HUES48 (cell line): Measurements from ENCODE around the gene GALR3.

ENCODE experiments used
- H3K27ac ChIP-seq: one replicate; pipeline ENCODE4 v1.7.0; 2013; ENCODE audit warnings: low read depth, low read length, inconsistent platforms
- H3K27me3 ChIP-seq: 2 replicates; pipeline ENCODE4 v1.6.1; 2013; ENCODE audit warnings: mild to moderate bottlenecking, low read length; ENCODE audit not compliant: control insufficient read depth, insufficient read depth
- H3K36me3 ChIP-seq: 2 replicates; pipeline ENCODE4 v1.6.1; 2013; ENCODE audit warnings: low read length; ENCODE audit not compliant: control insufficient read depth, insufficient read depth
- H3K4me1 ChIP-seq: 2 replicates; pipeline ENCODE4 v1.6.1; 2013; ENCODE audit warnings: mild to moderate bottlenecking, low read length; ENCODE audit not compliant: control insufficient read depth, insufficient read depth
- H3K4me3 ChIP-seq: 2 replicates; pipeline ENCODE4 v1.5.1; 2013; ENCODE audit warnings: mild to moderate bottlenecking, low read depth, low read length
- H3K9ac ChIP-seq: 2 replicates; pipeline ENCODE4 v1.6.1; 2013; ENCODE audit warnings: mild to moderate bottlenecking, low read depth, low read length, moderate library complexity
- H3K9me3 ChIP-seq: 2 replicates; pipeline ENCODE4 v1.6.1; 2013; ENCODE audit warnings: low read length; ENCODE audit not compliant: control insufficient read depth, insufficient read depth

GALR3 gene, protein sequence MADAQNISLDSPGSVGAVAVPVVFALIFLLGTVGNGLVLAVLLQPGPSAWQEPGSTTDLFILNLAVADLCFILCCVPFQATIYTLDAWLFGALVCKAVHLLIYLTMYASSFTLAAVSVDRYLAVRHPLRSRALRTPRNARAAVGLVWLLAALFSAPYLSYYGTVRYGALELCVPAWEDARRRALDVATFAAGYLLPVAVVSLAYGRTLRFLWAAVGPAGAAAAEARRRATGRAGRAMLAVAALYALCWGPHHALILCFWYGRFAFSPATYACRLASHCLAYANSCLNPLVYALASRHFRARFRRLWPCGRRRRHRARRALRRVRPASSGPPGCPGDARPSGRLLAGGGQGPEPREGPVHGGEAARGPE

DNA sequence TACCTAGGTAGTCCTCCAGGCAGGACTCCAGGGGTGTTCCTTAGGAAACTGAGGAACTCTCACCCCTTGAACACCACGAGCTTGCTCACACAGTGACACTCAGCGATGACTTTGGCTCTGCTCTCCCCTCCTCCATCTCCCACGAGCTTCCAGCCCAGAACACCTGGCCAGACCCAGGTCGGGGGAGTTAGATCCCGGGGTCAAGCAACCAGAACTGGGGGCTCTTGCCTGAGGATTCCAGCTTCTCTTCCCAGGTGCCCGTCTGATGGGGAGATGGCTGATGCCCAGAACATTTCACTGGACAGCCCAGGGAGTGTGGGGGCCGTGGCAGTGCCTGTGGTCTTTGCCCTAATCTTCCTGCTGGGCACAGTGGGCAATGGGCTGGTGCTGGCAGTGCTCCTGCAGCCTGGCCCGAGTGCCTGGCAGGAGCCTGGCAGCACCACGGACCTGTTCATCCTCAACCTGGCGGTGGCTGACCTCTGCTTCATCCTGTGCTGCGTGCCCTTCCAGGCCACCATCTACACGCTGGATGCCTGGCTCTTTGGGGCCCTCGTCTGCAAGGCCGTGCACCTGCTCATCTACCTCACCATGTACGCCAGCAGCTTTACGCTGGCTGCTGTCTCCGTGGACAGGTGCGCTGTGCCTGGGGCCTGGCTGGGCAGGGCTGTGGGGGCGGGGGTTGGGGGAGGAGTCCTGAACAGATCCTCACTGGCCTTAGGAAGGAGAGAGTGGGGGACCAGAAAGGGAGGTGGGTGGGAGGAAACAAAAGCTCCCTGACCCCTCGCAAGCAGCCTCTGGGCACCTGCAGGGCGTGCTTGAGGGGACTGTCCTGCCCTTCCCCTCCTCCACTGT lies at the start of gene GALR3:
Gene GALR3 (plus strand): TSS at position 249 of the 852 bp plus-strand sequence. CDS start 25 bp downstream, at position 274.
- Histone ChIP-seq H3K4me3 (no peak within 1 kb of the TSS), H3K9ac (no peak within 1 kb of the TSS), H3K4me1 (peaks cover 19% of the 10 kb centered on the region), H3K27ac (no peak within 1 kb of the TSS), H3K9me3 (no peaks in the 10 kb centered on the region), H3K36me3 (no peaks in the 10 kb centered on the region), H3K27me3 (peaks cover 56% of the 10 kb centered on the region)

DNA sequence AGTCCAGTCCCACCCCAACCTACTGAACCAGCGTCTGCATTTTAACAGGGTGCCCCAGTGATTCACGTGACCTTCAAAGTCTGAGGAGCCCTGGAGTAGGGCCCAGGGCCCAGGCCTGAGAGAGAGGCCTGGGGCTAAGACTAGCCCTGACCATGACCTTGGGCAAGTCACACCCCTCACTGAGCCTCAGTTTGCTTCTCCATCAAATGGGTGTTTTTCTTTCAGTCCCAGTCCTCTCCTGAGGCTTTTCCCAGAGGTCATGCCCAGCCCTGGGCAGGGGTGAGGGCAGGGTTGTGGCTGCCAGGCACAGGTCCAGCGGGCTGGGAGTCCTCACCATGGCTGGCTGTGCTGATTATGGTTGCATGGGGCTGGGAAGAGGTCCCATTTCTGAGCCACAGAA lies 48.5 kb upstream of the GALR3 start:
- H3K9ac ChIP-seq, result no peak overlapping the region
- no peaks in the 10 kb centered on the region for H3K9me3 ChIP-seq
- H3K27me3 ChIP-seq, result no peaks in the 10 kb centered on the region
- peaks cover 32% of the 10 kb centered on the region for H3K36me3 ChIP-seq
- H3K27ac ChIP-seq, result no peak overlapping the region
- no peak overlapping the region for H3K4me3 ChIP-seq
- peaks cover 5% of the 10 kb centered on the region; the same call in 1 of the 2 replicates for H3K4me1 ChIP-seq

DNA sequence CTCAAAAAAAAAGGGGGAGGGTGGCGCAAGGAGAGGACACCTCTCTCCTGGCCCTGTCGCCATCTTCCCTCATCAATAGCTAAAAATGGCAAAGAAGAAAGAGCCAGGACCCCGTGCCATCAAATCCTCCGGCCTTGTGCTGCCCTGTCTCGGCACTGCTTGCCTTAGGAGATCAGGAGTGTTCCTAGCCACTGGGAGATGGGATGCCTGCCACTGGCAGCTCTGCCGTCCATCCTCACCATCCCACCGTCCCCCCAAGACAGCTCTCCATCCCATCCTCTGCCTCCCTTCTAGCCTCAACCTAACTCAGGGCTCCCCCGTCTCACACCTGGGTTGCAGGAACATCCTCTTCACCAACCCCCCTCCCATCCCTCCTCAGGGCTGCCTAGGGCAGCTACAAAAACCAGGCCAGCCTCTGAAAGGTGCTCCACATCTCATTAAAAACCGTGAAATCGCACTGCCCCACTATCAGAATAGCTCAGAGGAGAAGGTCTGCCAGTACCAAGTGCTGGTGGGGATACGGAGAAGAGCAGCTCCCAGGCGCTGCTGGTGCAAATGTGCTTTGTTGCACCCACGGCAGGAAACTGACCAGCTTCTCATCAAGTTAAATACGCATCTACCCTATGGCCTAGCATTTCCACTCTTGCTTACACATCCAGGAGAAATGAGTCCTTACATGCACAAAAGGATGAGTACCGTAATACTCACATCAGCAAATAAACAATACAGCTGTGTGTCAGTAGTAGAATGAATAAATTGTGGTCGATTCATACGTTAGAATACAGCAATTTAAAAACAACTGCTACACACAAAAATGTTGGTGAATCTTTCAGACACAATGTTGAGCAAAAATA lies 47.2 kb upstream of the GALR3 start:
- Histone ChIP-seq H3K36me3 (peaks cover 31% of the 10 kb centered on the region), H3K4me3 (no peak overlapping the region), H3K4me1 (peaks cover 5% of the 10 kb centered on the region; the same call in 1 of the 2 replicates), H3K27ac (no peak overlapping the region), H3K9me3 (no peaks in the 10 kb centered on the region), H3K27me3 (no peaks in the 10 kb centered on the region), H3K9ac (no peak overlapping the region)

DNA sequence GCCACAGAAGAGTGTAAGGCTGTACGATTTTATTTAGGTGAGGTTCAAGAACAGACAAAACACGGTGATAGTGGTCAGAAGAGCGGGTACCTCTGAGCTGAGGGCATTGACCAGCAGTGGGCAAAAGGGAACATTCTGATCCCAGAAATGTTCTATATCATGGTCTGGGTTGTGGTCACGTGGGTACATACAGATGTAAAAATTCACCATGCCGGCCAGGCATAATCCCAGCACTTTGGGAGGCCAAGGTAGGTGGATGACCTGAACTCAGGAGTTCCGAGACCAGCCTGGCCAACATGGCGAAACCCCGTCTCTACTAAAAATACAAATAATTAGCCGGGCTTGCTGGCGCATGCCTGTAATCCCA lies 46.6 kb upstream of the GALR3 start:
- Histone ChIP-seq H3K9me3 (no peaks in the 10 kb centered on the region), H3K4me3 (no peak overlapping the region), H3K27me3 (no peaks in the 10 kb centered on the region), H3K27ac (no peak overlapping the region), H3K4me1 (peaks cover 5% of the 10 kb centered on the region; the same call in 1 of the 2 replicates), H3K36me3 (peaks cover 25% of the 10 kb centered on the region), H3K9ac (no peak overlapping the region)

DNA sequence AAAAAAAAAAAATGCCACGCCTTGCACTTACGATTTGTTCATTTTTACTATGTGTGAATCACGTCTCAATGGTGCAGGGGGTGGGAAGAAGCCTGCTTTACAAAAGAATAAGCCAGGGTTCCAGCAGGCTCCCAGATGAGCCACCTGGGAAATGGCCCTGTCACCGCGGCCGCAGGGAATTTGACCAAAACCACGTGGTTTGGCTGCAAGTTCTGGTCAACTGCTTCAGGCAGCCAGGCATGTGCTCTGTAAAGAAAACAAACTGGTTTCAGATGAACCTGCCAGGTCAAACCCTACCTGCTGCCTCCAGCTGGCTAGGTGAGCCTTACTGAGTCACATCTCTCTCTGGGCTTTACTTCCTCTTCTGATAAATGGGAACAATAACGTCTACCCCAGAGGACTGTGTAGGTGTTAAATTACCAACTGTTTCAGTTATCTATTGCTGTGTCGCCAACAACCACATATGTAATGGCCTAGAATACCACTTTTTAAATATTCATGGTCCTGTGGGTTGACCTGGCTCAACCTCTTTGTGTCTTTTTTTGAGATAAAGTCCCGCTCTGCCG lies 46.0 kb upstream of the GALR3 start:
- H3K27ac ChIP-seq, result no peak overlapping the region

DNA sequence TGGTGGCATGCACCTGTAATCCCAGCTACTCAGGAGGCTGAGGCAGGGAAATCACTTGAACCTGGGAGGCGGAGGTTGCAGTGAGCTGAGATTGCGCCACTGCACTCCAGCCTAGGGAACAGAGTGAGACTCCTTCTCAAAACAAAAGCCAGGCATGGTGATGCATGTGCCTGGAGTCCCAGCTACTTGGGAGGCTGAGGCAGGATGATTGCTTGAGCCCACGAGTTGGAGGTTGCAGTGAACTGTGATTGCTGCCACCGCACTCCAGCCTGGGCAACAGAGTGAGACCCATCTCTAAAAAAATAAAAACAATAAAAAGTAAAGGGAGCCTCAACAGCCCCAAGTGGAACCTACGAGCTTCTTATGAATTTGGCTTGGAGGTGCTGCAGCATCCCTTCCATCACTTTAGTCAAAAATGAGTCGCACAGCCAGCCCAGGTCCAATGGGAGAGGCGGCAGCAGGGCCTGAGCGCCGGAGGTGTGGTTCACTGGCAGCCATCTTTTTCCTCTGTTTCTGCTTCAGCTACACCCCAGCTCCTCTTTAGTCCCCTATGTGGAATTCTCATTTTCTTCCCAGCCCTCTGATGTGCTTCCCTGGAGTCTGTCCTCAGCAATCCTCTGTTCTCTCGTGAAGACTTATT lies 44.7 kb upstream of the GALR3 start:
- H3K27me3 ChIP-seq, result no peaks in the 10 kb centered on the region
- peaks cover 5% of the 10 kb centered on the region; the same call in 1 of the 2 replicates for H3K4me1 ChIP-seq
- H3K4me3 ChIP-seq, result no peak overlapping the region
- no peak overlapping the region for H3K27ac ChIP-seq
- H3K36me3 ChIP-seq, result peaks cover 6% of the 10 kb centered on the region
- no peak overlapping the region for H3K9ac ChIP-seq
- no peaks in the 10 kb centered on the region for H3K9me3 ChIP-seq

More for the DNA sequence above, 46.0 kb upstream of the GALR3 start:
- H3K4me1 ChIP-seq, result peaks cover 5% of the 10 kb centered on the region; the same call in 1 of the 2 replicates
- H3K9me3 ChIP-seq, result no peaks in the 10 kb centered on the region
- H3K9ac ChIP-seq, result no peak overlapping the region
- peaks cover 19% of the 10 kb centered on the region for H3K36me3 ChIP-seq
- no peaks in the 10 kb centered on the region for H3K27me3 ChIP-seq
- no peak overlapping the region for H3K4me3 ChIP-seq

DNA sequence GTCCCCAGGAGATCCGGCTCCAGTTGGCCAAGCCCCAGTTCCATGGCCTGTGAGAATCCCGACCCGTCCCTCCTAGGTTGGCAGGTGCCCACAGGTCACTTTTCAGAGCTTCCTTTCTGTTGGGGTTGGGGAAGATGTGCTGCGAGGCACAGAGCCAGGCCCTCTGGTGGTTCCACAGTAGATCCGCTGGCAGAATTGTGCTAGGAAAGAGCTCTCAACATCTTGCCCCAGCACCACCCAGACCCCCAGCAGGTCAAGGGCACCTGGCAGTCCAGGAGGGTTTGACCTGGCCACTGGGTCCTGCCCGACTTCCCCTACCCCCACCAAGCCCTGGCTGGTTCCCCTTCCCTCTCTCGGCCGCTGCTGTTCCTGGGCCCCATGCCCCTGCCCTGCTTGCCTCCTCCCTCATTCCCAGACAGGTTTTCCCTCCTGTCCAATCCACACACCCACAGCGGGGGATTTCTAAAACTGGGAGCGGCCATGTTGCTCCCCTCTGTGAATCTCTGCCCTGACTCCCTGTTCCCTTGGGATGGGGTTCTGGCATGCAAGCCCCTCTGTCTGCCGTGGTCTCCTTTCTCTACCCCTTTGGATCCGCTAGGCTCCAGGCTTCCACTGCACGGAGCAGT lies 41.6 kb upstream of the GALR3 start:
- H3K9me3 ChIP-seq, result no peaks in the 10 kb centered on the region
- peaks cover 5% of the 10 kb centered on the region; the same call in 1 of the 2 replicates for H3K4me1 ChIP-seq
- H3K4me3 ChIP-seq, result no peak overlapping the region
- no peaks in the 10 kb centered on the region for H3K27me3 ChIP-seq
- H3K27ac ChIP-seq, result no peak overlapping the region
- no peak overlapping the region for H3K9ac ChIP-seq
- H3K36me3 ChIP-seq, result no peaks in the 10 kb centered on the region

DNA sequence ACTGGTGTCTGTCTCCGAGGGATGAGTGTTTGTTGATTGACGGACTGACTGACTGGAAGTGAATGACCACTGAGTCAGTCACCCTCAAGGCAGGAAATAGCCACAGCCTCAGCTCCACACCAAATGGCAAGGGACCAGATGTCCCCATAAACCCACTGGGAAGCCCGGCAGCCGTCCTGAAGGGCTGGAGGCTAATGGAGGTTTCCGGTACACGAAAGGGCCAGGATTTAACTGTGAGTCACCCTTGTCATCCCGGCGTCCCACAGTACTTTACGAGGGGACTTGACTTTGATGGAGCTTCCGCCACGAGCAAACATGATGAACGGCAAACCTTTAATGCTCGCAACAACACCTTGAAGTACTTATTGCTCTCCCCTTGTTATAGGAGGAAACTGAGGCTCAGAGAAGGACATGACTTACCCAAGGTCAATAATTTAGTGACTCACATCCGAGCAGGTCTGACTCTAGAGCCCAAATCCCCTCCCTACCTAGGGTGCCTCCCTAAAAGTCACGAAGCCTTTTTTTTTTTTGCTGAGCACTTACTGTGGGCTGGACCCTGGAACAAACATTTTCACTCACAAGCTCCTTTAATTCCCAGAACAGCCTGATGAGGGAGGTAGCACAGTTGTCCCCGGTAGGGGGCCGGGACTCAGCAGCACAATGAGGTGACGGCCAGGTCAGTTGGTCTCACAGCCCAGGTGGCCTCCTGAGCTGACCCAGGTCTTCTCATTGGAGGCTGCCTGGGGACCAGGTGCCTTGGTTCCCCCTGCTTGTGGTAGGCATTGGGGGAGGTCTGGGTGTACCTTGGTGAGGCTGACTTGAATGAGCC lies 40.6 kb upstream of the GALR3 start:
- Histone ChIP-seq H3K9me3 (no peaks in the 10 kb centered on the region), H3K36me3 (no peaks in the 10 kb centered on the region), H3K27ac (no peak overlapping the region), H3K4me1 (no peaks in the 10 kb centered on the region), H3K9ac (no peak overlapping the region), H3K27me3 (no peaks in the 10 kb centered on the region), H3K4me3 (no peak overlapping the region)

DNA sequence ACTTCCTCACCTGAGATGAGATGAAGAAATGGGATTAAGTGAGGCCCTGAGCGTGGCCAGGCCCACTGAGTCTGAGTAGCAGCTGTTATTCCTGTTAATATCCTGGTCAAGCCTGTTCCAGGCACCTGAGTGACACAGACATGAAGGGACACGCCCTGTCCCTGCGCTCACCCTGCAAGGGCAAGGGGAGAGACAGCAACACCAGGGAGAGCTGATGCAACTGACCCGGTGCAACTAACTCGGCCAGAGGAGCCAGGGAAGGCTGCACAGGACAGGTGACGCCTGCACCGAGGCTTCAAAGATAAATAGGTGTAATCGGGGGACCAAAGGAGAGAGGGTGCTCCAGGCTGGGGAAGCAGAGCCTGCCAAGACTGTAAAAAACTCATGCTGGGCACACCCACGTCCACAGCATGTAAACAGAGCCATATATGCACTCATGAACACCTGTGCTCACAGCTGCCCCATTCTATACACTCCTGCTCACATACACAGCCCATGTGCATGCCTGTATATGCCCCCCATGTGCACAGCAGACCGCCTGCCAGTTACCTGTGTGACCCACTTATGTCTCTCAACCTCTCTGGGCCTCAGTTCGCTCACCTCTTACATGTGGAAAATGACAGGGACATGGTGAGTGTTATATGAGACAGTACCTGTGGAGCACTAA lies 38.2 kb upstream of the GALR3 start:
- Histone ChIP-seq H3K4me3 (no peak overlapping the region), H3K9me3 (no peaks in the 10 kb centered on the region), H3K9ac (no peak overlapping the region), H3K27ac (no peak overlapping the region), H3K4me1 (no peaks in the 10 kb centered on the region), H3K36me3 (no peaks in the 10 kb centered on the region), H3K27me3 (no peaks in the 10 kb centered on the region)
